ENCODE results near the gene CHST15.

Gene CHST15

GRCh38 chr10:124015991-124016390, 77.4 kb downstream of the CHST15 start:
- no peak for TF ChIP-seq CTCF (IDR thresholded peaks at IDR 0.05; ENCODE audit: low read depth, low read length, missing control alignments)
- H3K4me3 ChIP-seq (ENCODE audit: low read depth, low read length) = no peak overlapping the region
- no peak for DNase-seq (ENCODE audit: low read depth)

GRCh38 chr10:124014416-124015154, 78.8 kb downstream of the CHST15 start:
- TF ChIP-seq CTCF (IDR thresholded peaks at IDR 0.05; ENCODE audit: low read depth, low read length, missing control alignments) = no peak
- DNase-seq (ENCODE audit: low read depth) = no peak
- H3K4me3 ChIP-seq (ENCODE audit: low read depth, low read length) = no peak overlapping the region

- TF ChIP-seq CTCF (IDR thresholded peaks at IDR 0.05; ENCODE audit: low read depth, low read length, missing control alignments) = no peak
These were observed 79.5 kb downstream of the CHST15 start for GRCh38 chr10:124013916-124014315.

GRCh38 chr10:124012991-124013390, 80.4 kb downstream of the CHST15 start:
- DNase-seq (ENCODE audit: low read depth) = no peak
- no peak overlapping the region for H3K4me3 ChIP-seq (ENCODE audit: low read depth, low read length)
- no peak for TF ChIP-seq CTCF (IDR thresholded peaks at IDR 0.05; ENCODE audit: low read depth, low read length, missing control alignments)

More at GRCh38 chr10:124013916-124014315, 79.5 kb downstream of the CHST15 start:
- no peak for DNase-seq (ENCODE audit: low read depth)
- H3K4me3 ChIP-seq (ENCODE audit: low read depth, low read length) = no peak overlapping the region

GRCh38 chr10:124012583-124012982, 80.8 kb downstream of the CHST15 start:
- TF ChIP-seq CTCF (IDR thresholded peaks at IDR 0.05; ENCODE audit: low read depth, low read length, missing control alignments) = no peak
- no peak overlapping the region for H3K4me3 ChIP-seq (ENCODE audit: low read depth, low read length)

GRCh38 chr10:124012066-124012465, 81.3 kb downstream of the CHST15 start:
- H3K4me3 ChIP-seq (ENCODE audit: low read depth, low read length) = no peak overlapping the region
- TF ChIP-seq CTCF (IDR thresholded peaks at IDR 0.05; ENCODE audit: low read depth, low read length, missing control alignments) = no peak
- DNase-seq (ENCODE audit: low read depth) = no peak

More at GRCh38 chr10:124012583-124012982, 80.8 kb downstream of the CHST15 start:
- DNase-seq (ENCODE audit: low read depth) = no peak

GRCh38 chr10:124011464-124011863, 81.9 kb downstream of the CHST15 start:
- no peak for DNase-seq (ENCODE audit: low read depth)
- no peak overlapping the region for H3K4me3 ChIP-seq (ENCODE audit: low read depth, low read length)
- TF ChIP-seq CTCF (IDR thresholded peaks at IDR 0.05; ENCODE audit: low read depth, low read length, missing control alignments) = no peak

All from GM12864 (cell line).